GM21526 (cell line): ENCODE data around the gene PUS1.
"Not testable (repeated sequence)": the region's sequence is repeated elsewhere in the genome, so short reads cannot be mapped to it uniquely, and the experiment has no call there.

Experiments
- ATAC-seq: cut with Tn5 transposase; IDR thresholded peaks from one replicate; pipeline ENCODE4 v1.9.1; 2021; ENCODE audit warnings: moderate library complexity; ENCODE audit not compliant: unreplicated experiment, low FRiP score

PUS1 gene

DNA sequence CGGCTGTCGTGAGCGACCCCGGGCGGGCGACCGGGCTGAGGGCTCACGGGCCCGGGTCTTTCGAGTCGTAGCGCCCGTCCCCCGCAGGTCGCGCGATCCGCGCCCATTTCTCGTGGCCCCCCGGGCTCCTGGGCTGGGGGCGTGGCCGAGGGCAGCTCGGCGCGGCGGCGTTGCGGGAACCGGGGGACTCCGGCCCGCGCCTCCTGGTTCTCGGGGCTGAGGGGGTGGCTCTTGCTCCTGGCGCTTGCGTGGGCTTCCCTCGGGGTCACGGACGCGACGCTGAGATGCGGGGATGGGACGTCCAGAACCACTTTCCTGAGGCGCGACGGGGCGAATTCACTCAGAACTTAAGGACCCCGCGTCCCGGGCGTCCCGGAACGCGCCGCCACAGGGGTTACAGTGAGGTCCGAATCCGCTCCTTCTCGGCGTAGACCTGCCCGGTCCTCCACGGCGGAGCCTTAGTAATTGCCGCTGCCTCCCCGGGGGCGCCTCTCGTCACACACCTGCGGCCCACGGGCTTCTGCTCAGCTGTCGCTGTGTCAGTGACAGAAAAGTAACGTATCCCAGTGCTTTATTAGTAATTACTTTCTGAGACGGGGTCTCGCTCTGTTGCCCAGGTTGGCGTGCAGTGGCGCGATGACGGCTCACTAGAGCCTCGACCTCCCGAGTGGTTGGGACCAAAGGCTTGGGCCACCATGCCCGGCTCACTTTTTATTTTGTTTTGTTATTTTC is 21.3 kb downstream of the PUS1 start:
- ATAC-seq = peak; percentile 27

DNA sequence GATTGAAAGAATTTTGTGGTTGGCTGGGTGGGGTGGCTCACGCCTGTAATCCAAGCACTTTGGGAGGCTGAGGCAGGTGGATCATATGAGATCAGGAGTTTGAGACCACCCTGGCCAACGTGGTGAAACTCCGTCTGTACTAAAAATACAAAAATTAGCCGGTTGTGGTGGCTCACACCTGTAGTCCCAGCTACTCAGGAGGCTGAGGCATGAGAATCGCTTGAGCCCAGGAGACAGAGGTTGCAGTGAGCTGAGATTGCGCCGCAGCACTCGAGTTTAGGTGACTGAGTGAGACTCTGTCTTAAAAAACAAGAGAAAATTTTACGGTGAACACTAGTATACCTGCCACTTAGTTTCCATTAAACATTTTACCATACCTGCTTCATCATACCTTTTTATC is 24.7 kb downstream of the PUS1 start:
- not testable (repeated sequence) for ATAC-seq

DNA sequence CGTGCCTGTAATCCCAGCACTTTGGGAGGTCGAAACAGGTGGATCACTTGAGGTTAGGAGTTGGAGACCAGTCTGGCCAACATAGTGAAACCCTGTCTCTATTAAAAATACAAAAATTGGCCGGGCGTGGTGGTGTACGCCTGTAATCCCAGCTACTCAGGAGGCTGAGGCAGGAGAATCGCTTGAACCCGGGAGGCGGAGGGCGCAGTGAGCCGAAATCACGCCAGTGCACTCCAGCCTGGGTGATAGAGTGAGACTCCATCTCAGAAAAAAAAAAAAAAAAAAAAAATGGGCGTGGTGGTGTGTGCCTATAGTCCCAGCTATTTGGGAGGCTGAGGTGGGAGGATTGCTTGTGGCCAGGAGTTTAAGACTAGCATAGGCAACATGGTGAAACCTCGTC is 25.4 kb downstream of the PUS1 start:
- ATAC-seq = not testable (repeated sequence)

GRCh38 chr12:131959116-131959515 is 30.0 kb downstream of the PUS1 start:
- ATAC-seq = no peak

DNA sequence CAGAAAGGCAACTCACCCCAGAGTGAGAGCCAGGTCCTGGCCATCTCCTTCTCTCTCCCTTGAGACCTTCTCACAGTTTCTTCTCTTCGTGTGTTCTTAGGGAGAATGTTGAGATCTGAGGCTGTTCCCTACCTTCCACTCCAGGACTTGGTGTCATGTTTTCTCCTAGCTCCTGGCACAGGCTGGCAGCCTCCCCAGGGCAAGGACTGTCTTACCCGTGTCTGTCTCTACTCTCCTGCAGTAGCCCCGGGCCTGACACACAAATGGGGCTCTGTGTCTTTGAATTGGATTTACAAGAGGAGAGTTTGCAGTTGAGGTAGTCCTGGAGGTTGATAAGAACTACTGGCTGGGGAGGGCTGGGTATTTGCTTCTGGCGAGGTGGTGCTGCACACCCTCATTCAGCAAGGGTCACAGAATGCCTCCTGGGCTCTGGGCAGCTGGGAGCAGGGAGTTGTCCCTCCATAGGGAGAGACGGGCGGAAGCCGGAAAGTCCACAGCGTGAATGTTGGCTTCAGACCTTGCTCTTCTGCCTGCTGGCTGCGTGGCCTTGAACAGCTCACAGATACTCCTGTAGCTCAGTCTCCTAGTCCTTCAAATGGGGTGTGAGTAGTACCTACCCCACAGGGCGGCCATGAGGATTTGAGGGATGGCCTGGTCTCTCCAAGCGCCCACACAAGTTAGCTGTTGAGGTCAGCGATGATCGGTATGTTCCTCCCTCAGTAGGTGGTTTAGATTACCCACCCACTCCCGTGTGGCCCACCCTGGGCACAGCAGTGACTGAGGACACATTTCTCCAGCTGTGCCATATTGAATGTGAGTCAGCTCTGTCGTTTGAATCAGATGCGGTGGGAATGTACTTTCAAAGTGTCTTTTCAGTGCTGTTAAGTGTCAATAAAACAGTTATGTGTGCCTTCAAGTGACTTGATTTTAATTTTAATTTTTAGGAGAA is 30.8 kb downstream of the PUS1 start:
- ATAC-seq = no peak

DNA sequence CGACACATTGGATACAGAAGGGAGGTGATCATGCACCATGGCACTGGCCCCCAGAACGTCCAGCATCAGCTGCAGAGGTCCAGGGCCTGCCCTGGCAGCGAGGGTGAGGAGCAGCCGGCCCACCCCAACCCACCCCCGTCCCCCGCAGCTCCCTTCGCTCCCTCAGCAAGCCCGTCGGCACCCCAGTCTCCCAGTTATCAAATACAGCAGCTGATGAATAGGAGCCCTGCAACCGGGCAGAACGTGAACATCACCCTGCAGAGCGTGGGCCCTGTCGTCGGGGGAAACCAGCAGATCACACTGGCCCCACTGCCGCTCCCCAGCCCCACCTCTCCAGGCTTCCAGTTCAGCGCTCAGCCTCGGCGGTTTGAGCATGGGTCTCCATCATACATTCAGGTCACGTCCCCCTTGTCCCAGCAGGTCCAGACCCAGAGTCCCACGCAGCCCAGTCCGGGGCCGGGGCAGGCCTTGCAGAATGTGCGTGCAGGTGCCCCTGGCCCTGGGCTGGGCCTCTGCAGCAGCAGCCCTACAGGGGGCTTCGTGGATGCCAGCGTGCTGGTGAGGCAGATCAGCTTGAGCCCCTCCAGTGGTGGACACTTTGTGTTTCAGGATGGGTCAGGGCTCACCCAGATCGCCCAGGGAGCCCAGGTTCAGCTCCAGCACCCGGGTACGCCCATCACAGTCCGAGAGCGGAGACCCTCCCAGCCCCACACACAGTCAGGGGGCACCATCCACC is 31.7 kb downstream of the PUS1 start:
- not testable (repeated sequence) for ATAC-seq

- not testable (repeated sequence) for ATAC-seq
These were observed 32.3 kb downstream of the PUS1 start for GRCh38 chr12:131961328-131961727.

DNA sequence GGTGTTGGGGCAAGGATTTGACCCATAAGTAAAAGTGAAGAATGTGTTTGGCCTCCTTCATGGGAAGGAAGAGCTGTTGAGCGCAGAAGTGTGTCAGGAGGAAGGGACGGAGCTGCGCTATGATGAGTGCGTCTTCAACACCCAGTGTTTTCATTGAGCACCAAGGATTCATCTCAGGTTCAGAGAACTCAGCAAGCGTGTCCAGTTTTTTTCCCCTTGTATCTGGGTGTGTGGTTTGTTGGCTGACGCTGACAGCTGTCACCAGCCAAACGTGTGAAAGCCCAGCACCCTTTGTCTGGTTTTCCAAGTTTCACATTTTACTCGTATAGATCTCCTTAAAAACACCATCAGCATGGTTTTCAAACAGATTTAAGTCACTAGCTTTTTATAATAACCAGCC is 33.0 kb downstream of the PUS1 start:
- ATAC-seq = no peak

GRCh38 chr12:131963381-131963780 is 34.3 kb downstream of the PUS1 start:
- no peak for ATAC-seq

- ATAC-seq = no peak
These were observed 36.0 kb downstream of the PUS1 start for GRCh38 chr12:131965073-131965472.

DNA sequence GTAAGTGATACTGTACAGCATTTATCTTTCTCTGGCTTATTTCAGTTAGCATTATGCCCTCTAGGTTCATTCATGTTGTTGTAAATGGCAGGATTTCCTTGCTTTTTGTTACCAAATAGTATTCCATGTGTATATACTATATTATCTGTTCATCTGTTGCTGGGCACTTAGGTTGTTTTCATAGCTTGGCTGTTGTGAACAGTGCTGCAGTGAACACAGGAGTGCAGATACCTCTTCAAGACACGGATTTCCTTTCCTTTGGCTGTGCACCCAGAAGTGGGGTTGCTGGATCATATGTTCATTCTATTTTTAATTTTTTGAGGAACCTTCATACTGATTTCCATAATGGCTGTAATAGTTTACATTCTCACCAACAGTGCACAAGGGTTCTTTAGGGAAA is 42.1 kb downstream of the PUS1 start:
- ATAC-seq = no peak

DNA sequence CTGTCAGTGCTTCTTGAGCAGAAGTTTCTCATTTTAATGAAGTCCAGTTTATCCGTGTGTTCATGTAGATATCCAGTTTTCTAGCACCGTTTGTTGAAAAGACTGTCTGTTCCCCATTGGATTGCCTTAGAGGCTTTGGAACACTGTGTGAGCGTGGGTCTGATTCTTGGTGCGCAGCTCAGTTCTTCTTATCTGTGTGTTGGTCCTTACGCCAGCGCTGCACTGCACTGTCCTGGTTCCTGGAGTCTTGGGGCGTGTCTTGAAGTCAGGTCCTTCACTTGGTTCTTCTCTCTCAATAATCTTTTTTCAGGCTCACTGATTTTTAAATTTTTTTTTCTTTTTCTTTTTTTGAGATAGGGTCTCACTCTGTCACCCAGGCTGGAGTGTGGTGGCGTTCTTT is 46.2 kb downstream of the PUS1 start:
- ATAC-seq = no peak

DNA sequence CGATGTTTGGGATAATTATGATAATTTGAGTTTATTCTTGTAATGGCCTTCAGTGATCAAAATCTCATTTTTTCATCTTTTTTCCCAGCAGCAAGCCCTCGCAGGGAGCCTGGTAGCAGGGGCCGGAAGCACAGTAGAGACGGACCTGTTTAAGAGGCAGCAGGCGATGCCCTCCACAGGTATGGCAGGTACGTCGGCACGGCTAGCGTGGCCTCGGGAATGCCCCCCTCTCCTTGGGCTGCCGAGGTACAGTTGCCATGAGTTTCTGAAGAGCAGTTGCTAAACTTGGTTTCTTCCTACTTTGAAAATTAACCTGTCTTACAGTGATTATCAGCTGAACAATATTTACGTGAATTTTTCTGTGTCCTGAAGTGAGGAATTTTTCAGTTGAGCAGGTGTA is 50.5 kb downstream of the PUS1 start:
- ATAC-seq = no peak

- no peak for ATAC-seq
These were observed 51.2 kb downstream of the PUS1 start for GRCh38 chr12:131980263-131980662.

- ATAC-seq = no peak
These were observed 52.3 kb downstream of the PUS1 start for GRCh38 chr12:131981388-131981787.

DNA sequence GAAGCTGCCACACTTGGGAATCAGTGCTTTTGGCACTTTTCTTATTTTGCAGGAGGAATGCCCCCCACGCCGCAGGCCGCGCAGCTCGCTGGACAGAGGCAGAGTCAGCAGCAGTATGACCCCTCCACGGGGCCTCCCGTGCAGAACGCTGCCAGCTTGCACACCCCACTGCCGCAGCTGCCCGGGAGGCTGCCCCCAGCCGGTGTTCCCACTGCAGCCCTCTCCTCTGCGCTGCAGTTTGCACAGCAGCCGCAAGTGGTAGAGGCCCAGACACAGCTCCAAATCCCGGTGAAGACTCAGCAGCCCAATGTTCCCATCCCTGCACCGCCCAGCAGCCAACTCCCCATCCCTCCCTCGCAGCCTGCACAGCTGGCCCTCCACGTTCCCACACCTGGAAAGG is 53.0 kb downstream of the PUS1 start:
- ATAC-seq = no peak

DNA sequence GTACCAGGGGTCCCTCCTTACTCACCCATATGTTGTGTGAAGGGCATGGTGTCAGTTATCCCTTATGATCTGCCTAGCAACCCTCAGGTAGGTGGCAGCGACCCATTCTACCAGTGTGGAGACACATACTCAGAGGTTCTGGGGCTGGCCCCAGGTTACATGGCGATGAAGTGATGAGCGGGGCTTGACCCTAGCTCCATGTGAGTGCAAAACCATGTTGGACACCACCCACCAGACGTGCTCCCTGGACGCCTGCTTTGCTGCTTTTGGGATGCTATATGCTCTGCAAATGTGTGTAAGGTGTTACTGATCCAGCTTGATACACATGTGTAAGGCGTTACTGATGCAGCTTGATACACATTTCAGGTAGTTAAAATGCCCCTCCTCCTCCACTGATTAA is 54.0 kb downstream of the PUS1 start:
- ATAC-seq = no peak

DNA sequence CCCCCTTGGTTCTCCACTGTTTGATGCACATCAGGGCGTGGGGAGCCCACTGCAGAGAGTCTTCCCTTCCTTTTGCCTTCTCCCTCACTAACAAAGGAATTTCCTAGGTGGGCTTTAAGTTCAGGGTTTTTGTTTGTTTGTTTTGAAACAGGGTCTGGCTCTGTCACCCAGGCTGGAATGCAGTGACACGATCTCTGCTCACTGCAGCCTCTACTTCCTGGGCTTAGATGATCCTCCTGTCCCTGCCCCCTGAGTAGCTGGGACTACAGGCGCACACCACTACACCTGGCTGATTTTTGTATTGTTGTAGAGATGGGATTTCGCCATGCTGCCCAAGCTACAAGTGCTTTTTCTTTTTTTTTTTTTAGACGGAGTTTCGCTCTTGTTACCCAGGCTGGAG is 54.5 kb downstream of the PUS1 start:
- ATAC-seq = no peak

- no peak for ATAC-seq
These were observed 55.3 kb downstream of the PUS1 start for GRCh38 chr12:131984334-131984733.

GRCh38 chr12:131985510-131985875 is 56.4 kb downstream of the PUS1 start:
- not testable (repeated sequence) for ATAC-seq

DNA sequence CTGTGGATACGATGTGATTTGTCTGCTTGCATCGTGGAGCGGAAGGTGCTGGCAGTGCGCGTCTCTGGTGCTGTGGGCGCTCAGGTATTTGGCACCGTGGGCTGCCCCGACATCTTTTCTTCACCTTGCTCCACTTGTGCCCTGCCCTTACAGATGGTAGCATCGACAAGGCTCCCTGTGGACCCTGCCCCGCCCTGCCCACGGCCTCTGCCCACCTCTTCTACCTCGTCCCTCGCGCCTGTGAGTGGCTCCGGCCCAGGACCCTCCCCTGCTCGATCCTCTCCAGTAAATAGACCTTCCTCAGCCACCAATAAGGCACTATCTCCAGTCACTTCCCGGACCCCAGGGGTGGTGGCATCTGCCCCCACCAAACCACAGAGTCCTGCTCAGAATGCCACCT is 57.3 kb downstream of the PUS1 start:
- no peak for ATAC-seq
